Renal cortex interstitium (tissue), 15 donors: Measurements from ENCODE around the gene RABGGTB. TPM values are rescaled to one million over a fixed set of nuclear protein-coding genes. Genes with fewer than 3 reads are reported as not detected.
"Not testable (repeated sequence)": the region's sequence is repeated elsewhere in the genome, so short reads cannot be mapped to it uniquely, and the experiment has no call there.

Source experiments
- DNase-seq, 11 donors: peaks; one replicate each; pipeline ENCODE4 v3.0.0-alpha.2; 2013; ENCODE audit warnings: low read depth in 9 of 11, low spot score in 4 of 11; ENCODE audit errors: extremely low read depth in 1 of 11
- long read RNA-seq, 16 experiments: transcript quantifications; one replicate each; lab custom pipeline, GENCODE V29; 2026
- polyA plus RNA-seq, 3 donors: library from polyadenylated mRNA; unstranded; fragments of 120-200 nt; gene quantifications; one replicate each; pipeline ENCODE4 v1.2.1, GENCODE V29; 2013; ENCODE audit not compliant: insufficient read length in 3 of 3

RABGGTB gene
- 100 to 1,000 TPM in 1 of 3 donors, 10 to 100 TPM in 2; 79.7 to 102 (median 88.8) TPM for polyA plus RNA-seq
- long read RNA-seq, donor 1, transcript RABGGTB-201 (9 exons, 1,496 nt) = major isoform, 11 of 34 reads
- long read RNA-seq, donor 1, partial matches to known transcripts = 22 of 34 reads
- long read RNA-seq, donor 1, other reads (novel, unspliced or antisense) = 0 of 34 reads
- long read RNA-seq, donor 2, transcript RABGGTB-201 (9 exons, 1,496 nt) = major isoform, 7 of 29 reads
- long read RNA-seq, donor 2, partial matches to known transcripts = 20 of 29 reads
- long read RNA-seq, donor 2, other reads (novel, unspliced or antisense) = 0 of 29 reads
- long read RNA-seq, donor 3, transcript RABGGTB-201 (9 exons, 1,496 nt) = major isoform, 20 of 77 reads
- long read RNA-seq, donor 3, partial matches to known transcripts = 54 of 77 reads
- long read RNA-seq, donor 3, other reads (novel, unspliced or antisense) = 0 of 77 reads
- long read RNA-seq, donor 4, transcript RABGGTB-201 (9 exons, 1,496 nt) = major isoform, 14 of 38 reads
- long read RNA-seq, donor 4, partial matches to known transcripts = 23 of 38 reads
- long read RNA-seq, donor 4, other reads (novel, unspliced or antisense) = 0 of 38 reads
- long read RNA-seq, donor 5 = 0 reads
- long read RNA-seq, donor 6, transcript RABGGTB-203 (2 exons, 1,177 nt) = minor isoform, 5 of 36 reads
- long read RNA-seq, donor 6, transcript RABGGTB-201 (9 exons, 1,496 nt) = major isoform, 8 of 36 reads
- long read RNA-seq, donor 6, partial matches to known transcripts = 23 of 36 reads
- long read RNA-seq, donor 6, other reads (novel, unspliced or antisense) = 0 of 36 reads
- long read RNA-seq, donor 7, transcript RABGGTB-201 (9 exons, 1,496 nt) = major isoform, 18 of 86 reads
- long read RNA-seq, donor 7, partial matches to known transcripts = 64 of 86 reads
- long read RNA-seq, donor 7, other reads (novel, unspliced or antisense) = 0 of 86 reads
- long read RNA-seq, donor 8, transcript RABGGTB-203 (2 exons, 1,177 nt) = minor isoform, 6 of 93 reads
- long read RNA-seq, donor 8, transcript RABGGTB-201 (9 exons, 1,496 nt) = major isoform, 20 of 93 reads
- long read RNA-seq, donor 8, partial matches to known transcripts = 66 of 93 reads
- long read RNA-seq, donor 8, other reads (novel, unspliced or antisense) = 0 of 93 reads
- long read RNA-seq, donor 9, transcript RABGGTB-201 (9 exons, 1,496 nt) = major isoform, 17 of 66 reads
- long read RNA-seq, donor 9, partial matches to known transcripts = 48 of 66 reads
- long read RNA-seq, donor 9, other reads (novel, unspliced or antisense) = 0 of 66 reads
- long read RNA-seq, donor 10, transcript RABGGTB-201 (9 exons, 1,496 nt) = major isoform, 7 of 72 reads
- long read RNA-seq, donor 10, partial matches to known transcripts = 62 of 72 reads
- long read RNA-seq, donor 10, other reads (novel, unspliced or antisense) = 0 of 72 reads
- long read RNA-seq, donor 11, partial matches to known transcripts = 11 of 16 reads
- long read RNA-seq, donor 11, other reads (novel, unspliced or antisense) = 0 of 16 reads
- long read RNA-seq, donor 12, transcript RABGGTB-201 (9 exons, 1,496 nt) = major isoform, 9 of 33 reads
- long read RNA-seq, donor 12, partial matches to known transcripts = 22 of 33 reads
- long read RNA-seq, donor 12, other reads (novel, unspliced or antisense) = 0 of 33 reads
- long read RNA-seq, donor 13, transcript RABGGTB-203 (2 exons, 1,177 nt) = minor isoform, 6 of 106 reads
- long read RNA-seq, donor 13, transcript RABGGTB-201 (9 exons, 1,496 nt) = major isoform, 25 of 106 reads
- long read RNA-seq, donor 13, partial matches to known transcripts = 72 of 106 reads
- long read RNA-seq, donor 13, other reads (novel, unspliced or antisense) = 0 of 106 reads
- long read RNA-seq, donor 14, transcript RABGGTB-201 (9 exons, 1,496 nt) = major isoform, 13 of 33 reads
- long read RNA-seq, donor 14, partial matches to known transcripts = 19 of 33 reads
- long read RNA-seq, donor 14, other reads (novel, unspliced or antisense) = 0 of 33 reads
- long read RNA-seq, donor 15, partial matches to known transcripts = 7 of 10 reads
- long read RNA-seq, donor 15, other reads (novel, unspliced or antisense) = 0 of 10 reads
- long read RNA-seq, donor 16, transcript RABGGTB-203 (2 exons, 1,177 nt) = minor isoform, 7 of 108 reads
- long read RNA-seq, donor 16, transcript RABGGTB-201 (9 exons, 1,496 nt) = major isoform, 29 of 108 reads
- long read RNA-seq, donor 16, partial matches to known transcripts = 68 of 108 reads
- long read RNA-seq, donor 16, other reads (novel, unspliced or antisense) = 0 of 108 reads

DNA sequence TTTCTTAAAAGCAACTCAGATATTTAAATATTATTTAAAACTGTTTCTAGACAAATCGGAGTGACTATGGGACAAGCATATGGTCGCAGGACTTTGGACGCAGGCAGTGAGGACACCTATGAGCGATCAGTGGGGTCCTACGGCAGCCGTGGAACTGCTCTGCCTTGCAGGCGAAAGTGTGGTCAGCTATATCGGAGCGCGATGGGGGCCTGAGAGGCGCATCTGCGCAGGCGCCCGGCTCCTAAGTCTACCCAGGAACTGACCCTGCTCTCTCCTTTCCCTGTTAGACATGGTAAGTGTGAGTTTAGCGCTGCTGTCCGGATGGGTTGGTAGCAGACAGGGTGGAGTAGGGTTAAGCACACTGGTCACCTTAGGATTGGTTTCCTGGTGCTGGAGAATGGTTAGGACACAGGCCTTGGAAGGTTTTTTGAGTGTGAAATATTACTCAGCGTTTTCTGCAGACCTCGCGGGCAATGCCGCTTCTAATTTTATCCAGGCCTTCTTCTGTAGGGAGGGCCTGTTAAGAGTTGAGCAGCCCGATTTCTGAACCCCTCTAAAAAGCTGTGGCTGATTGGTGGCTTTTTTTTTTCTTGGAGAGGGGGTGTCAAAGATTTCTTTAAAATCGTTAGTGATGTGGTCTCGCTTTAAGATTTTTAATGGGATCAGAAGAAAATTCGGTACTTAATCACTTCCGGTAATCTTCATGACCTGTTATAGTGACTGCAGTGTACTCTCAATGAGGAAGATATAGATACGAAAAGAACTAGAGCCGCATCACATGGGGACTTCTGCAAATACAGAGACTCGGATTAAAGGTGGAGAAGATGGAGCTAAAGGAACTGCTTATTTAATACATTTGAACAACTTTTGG lies at the start of gene RABGGTB:
Gene RABGGTB (plus strand): TSS at position 274 of the 871 bp plus-strand sequence. CDS start 16 bp downstream, at position 290.
- peak; percentile 93 to 97 (median 95) for DNase-seq

DNA sequence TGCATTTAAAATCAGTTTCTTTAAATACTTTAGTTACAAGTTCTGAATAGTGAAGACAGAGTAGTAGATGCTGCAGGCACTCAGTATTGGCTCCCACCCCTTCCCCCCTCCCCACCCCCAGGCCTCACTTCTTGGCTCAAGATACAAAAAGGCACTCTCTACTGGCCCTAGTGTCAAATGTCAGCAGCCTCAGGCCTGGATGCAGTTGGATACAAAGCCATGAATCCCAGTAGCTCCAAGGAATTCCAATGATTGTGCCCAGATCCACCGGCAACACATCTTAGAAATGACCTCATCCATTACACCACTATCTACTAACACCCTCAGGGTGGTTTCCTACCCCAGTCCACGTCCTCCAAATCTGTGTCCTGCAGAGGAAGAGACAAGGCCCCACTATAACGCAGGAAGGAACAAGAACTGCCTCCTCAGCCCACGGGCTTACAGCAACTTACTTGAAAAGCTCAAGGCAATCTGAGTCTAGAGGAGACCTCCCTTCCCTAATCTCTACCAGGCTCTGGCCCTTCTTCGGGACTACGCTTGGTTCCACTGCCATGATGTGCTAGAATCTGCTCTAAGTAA lies 43.9 kb upstream of the RABGGTB start:
- no peak for DNase-seq

DNA sequence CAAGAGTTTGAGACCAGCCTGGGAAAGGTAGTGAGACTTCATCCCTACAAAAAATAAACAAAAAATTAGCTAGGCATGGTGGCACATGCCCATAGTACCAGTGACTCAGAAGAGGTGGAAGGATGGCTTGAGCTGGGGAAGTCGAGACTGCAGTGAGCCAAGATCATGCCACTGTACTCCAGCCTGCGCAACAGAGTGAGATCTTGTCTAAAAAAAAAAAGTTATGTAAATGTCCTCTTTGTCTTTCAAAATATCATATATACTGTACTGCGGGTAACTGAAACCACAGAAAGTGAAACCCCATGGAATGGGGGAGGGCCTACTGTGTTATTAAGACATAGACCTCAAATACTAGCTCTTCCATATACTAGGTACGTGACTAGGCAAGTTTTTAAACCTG lies 40.8 kb upstream of the RABGGTB start:
- no peak for DNase-seq

DNA sequence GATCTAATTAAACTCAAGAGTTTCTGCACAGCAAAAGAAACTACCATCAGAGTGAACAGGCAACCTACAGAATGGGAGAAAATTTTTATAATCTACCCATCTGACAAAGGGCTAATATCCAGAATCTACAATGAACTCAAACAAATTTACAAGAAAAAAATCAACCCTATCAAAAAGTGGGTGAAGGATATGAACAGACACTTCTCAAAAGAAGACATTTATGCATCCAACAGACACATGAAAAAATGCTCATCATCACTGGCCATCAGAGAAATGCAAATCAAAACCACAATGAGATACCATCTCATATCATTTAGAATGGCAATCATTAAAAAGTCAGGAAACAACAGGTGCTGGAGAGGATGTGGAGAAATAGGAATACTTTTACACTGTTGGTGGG lies 28.8 kb upstream of the RABGGTB start:
- not testable (repeated sequence) for DNase-seq

DNA sequence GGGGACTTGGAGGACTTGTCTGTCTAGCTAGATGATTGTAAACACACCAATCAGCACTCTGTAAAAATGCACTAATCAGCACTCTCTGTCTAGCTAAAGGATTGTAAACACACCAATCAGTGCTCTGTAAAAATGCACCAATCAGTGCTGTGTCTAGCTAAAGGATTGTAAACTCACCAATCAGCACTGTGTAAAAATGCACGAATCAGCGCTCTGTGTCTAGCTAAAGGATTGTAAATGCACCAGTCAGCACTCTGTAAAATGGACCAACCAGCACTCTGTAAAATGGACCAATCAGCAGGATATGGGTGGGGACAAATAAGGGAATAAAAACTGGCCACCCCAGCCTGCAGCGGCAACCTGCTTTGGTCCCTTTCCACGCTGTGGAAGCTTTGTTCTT lies 27.5 kb upstream of the RABGGTB start:
- not testable (repeated sequence) for DNase-seq

DNA sequence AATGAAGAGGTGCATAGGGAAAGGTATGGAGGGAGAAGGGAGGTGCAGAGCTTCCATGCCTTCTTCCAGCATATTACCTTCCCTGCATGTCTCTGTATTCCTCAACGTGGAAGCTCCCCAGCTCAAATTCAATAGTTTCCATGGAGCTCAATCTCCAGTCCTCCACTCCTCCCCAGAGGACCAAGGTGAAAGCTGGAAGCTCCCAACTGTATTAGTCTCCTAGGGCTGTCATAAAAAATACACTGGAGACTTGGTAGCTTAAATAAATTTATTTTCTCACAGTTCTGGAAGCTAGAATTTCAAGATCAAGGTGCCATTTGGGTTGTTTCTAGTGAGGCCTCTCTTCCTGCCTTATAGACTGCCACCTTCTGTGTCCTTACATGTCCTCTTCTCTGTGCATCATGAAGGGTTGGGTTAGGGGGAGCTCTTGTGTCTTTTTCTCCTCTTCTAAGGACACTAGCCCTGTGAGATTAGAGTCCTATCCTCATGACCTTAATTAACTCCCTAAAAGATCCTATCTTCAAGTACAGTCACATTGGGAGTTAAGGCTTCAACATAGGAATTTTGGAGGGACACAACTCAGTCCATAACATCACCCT lies 21.9 kb upstream of the RABGGTB start:
- DNase-seq = no peak

DNA sequence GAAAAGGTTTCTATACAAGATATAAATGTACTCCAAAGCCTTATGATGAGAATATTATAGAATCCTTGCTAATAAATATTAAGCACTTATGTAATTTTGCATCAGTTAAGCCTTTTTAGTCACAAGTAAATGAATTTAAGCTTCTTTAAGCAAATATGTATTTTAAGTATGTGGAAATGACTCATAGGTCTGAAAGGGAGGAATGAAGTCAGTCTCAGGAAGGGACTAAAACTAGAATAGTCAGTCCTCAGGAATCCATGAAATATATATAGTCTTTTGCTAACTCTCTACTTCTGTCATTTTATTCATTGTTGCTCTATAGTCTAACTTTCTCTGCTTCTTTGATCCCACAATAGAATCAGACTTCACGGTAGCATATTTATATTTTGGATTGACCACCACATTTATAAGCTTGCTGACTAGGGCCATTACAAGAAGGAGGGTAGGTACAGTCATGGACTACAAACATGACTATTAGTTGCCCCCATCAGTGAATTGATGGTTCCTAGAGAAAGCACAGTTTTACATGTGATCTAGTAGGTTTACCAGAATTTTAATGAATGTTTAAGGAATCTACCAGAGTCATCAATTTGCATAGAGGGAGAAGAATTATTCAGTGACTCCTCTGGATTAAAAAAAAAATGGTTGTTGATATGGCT lies 20.2 kb upstream of the RABGGTB start:
- no peak for DNase-seq

DNA sequence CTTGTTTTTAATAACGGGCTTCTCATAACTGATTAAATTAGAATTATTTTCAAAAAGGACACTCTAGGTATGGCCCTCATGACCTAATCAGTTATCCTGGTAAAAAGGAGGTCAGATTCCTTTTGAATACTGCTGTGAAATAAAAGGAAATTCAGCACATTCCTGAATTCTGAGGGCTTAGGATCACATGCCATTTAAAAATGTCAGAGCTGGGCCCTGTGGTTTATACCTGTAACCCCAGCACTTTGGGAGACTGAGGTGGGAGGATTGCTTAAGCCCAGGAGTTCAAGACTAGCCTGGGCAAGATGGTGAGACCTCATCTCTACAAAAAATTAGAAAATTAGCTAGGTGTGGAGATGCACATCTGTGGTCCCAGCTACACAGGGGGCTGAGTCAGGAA lies 18.0 kb upstream of the RABGGTB start:
- DNase-seq = no peak

DNA sequence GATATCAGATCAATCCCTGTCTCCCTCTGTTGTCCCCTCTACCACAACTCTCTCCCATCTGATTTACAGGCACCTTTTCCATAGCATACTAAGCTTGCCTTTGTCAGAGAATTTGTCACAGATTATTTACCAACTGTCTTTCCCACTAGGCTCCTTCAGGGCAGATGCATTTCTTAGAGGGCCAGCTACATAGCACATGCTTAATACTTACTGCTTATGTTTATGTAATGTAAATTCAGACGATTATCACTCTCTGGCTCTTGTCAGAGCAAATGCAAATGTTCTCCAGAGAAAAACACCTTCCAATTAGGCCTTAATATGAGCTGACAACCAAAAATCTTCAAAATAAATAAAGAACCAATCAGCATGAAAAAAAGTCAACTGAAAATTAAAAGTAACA lies 15.3 kb upstream of the RABGGTB start:
- no peak for DNase-seq

DNA sequence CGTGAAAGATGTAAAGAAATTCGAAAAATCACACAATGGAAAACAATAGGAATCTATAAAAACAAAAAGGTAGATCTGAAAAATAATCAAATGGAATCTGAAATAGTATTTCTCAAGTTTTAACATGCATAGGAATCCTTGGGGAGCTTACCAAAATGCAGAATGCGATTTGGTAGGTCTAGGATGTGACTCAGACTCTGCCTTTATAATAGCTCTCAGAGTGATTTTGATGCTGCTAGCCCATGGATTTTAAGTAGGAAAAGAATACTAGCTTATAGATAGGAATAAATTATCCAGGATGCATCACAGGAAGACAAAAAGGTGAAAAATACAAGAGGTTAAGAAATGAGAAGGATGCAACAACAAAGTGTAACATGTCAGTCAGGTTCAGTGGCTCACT lies 14.1 kb upstream of the RABGGTB start:
- DNase-seq = no peak

DNA sequence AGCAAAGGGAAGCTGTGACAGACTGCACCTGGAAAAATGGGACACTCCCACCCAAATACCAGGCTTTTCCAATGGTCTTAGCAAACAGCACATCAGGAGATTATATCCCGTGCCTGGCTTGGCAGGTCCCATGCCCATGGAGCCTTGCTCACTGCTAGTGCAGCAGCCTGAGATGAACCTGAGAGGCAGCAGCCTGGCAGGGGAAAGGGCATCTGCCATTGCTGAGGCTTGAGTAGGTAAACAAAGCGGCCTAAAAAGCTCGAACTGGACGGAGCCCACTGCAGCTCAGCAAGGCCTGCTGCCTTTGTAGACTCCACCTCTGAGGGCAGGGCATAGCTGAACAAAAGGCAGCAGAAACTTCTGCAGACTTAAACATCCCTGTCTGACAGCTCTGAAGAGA lies 8.2 kb upstream of the RABGGTB start:
- DNase-seq = not testable (repeated sequence)

DNA sequence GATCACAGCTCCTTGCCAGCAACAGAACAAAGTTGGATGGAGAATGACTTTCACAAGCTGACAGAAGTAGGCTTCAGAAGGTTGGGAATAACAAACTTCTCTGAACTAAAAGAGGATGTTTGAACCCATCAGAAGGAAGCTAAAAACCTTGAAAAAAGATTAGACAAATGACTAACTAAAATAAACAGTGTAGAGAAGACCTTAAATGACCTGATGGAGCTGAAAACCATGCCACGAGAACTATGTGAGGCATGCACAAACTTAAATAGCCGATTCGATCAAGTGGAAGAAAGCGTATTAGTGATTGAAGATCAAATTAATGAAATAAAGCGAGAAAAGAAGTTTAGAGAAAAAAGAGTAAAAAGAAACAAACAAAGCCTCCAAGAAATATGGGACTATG lies 7.4 kb upstream of the RABGGTB start:
- DNase-seq = not testable (repeated sequence)

DNA sequence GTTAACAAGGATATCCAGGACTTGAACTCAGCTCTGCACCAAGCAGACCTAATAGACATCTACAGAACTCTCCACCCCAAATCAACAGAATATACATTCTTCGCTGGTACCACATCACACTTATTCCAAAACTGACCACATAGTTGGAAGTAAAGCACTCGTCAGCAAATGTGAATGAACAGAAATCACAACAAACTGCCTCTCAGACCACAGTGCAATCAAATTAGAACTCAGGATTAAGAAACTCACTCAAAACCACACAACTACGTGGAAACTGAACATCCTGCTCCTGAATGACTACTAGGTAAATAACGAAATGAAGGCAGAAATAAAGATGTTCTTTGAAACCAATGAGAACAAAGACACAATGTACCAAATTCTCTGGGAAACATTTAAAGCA lies 5.9 kb upstream of the RABGGTB start:
- DNase-seq = not testable (repeated sequence)

DNA sequence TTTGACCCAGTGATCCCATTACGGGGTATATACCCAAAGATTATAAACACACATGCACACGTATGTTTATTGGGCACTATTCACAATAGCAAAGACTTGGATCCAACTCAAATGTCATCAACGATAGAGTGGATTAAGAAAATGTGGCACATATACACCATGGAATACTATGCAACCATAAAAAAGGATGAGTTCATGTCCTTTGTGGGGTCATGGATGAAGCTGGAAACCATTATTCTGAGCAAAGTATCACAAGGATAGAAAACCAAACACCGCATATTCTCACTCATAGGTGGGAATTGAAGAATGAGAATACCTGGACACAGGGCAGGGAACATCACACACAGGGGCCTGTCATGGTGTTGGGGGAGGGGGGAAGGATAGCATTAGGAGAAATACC lies 2.1 kb upstream of the RABGGTB start:
- not testable (repeated sequence) for DNase-seq

DNA sequence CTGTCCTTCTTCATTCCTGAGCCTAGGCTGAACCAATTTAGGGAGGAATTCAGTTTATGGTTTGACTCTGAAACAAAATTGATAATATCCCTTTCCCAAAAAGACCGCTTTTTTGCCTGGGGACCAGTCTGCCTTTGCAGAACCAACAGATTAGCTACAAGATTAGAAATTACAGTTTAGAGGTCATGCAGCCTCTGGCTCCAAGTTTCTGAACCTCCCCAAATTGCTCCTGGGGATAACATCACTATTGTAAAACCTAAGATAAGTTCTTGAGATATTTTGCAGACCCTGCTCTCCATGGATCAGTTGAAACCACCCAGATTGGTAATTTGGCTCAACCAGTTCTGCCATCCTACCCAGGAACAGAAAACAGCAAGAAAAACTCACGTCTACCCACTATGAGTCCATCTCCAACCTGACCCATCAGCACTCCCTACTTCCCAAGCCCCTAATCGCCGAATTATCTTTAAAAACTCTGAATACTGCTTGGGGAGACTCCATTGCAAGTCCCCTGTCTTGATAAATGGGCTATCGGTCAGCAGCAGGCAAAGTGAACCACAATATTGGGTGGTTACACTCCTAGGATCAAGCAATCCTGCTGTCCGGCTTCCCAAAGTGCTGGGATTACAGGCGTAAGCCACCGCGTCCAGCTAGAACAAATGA lies 605 bp upstream of the RABGGTB start:
- DNase-seq = no peak
